Endothelial cell of umbilical vein (primary cell): ENCODE data around the gene SDK2. TPM values are rescaled to one million over a fixed set of nuclear protein-coding genes. Genes with fewer than 3 reads are reported as not detected.

Experiments used
- BruUV-seq: library from RNA; stranded (reverse); fragments of 400-500 nt; replicated peaks from 2 replicates; lab custom pipeline; 2021; lab: Mats Ljungman, UMichigan
- CTCF ChIA-PET: fragments of 300-600, 350-600 bp; sonication (Branson Sonifier 250); formaldehyde crosslinking; loops from one replicate; lab custom pipeline; 2021; ENCODE audit warnings: antibody characterized with exemption, inconsistent platforms; lab: Charles Lee
- POLR2A ChIA-PET: fragments of 300-600, 350-600 bp; sonication (Branson Sonifier 250); formaldehyde crosslinking; loops from one replicate; lab custom pipeline; 2021; ENCODE audit warnings: antibody characterized with exemption, inconsistent platforms; lab: Charles Lee
- DNase-seq: peaks from one replicate; pipeline ENCODE4 v3.0.0-alpha.2; 2011; ENCODE audit warnings: low read depth, low spot score
- FAIRE-seq: peaks from 2 replicates; lab custom pipeline; 2011; peaks lifted over from hg19 to GRCh38; lab: Jason Lieb, UNC
- H2AFZ ChIP-seq: 2 replicates; pipeline ENCODE4 v1.6.0; 2012; ENCODE audit warnings: low read depth, low read length, control low read depth, inconsistent platforms
- H3K27ac ChIP-seq: 2 replicates; pipeline ENCODE4 v1.5.1; 2011; ENCODE audit warnings: low read depth, mild to moderate bottlenecking, control low read depth, low read length, moderate library complexity; ENCODE audit not compliant: insufficient read depth
- H3K27me3 ChIP-seq, 2 experiments: 2 replicates each; pipeline versions ENCODE4 v1.6.0 to v1.6.1; 2011; ENCODE audit warnings: low read length in 2 of 2, mixed read lengths in 1 of 2; ENCODE audit not compliant: control insufficient read depth in 2 of 2, insufficient read depth in 2 of 2
- H3K36me3 ChIP-seq, 2 experiments: 2 replicates in 1 of 2; 3 replicates in 1 of 2; pipeline ENCODE4 v1.5.1; 2011; ENCODE audit warnings: low read length in 2 of 2, mild to moderate bottlenecking in 1 of 2, moderate library complexity in 1 of 2; ENCODE audit not compliant: control insufficient read depth in 2 of 2, insufficient read depth in 2 of 2; ENCODE audit errors: extremely low read depth in 1 of 2
- H3K4me1 ChIP-seq: 3 replicates; pipeline ENCODE4 v1.5.1; 2011; ENCODE audit warnings: mild to moderate bottlenecking, low read length; ENCODE audit not compliant: control insufficient read depth, insufficient read depth; ENCODE audit errors: extremely low read depth
- H3K4me2 ChIP-seq: 2 replicates; pipeline ENCODE4 v1.6.1; 2011; ENCODE audit warnings: low read length, control low read depth, mixed read lengths; ENCODE audit not compliant: insufficient read depth
- H3K4me3 ChIP-seq, 3 experiments: fragments of 200-600 bp in 1 of 3; sonication (generic), shearing (Covaris generic) in 1 of 3; replicated peaks in 1 of 3; 2 replicates each; pipeline ENCODE4 v1.5.1; 2011 to 2016; ENCODE audit warnings: control low read depth in 3 of 3, low read length in 3 of 3, mild to moderate bottlenecking in 2 of 3, inconsistent platforms in 1 of 3, low read depth in 1 of 3, moderate library complexity in 1 of 3; ENCODE audit not compliant: insufficient read depth in 1 of 3
- H3K79me2 ChIP-seq: 2 replicates; pipeline ENCODE4 v1.6.0; 2012; ENCODE audit warnings: low read length, inconsistent platforms; ENCODE audit not compliant: control insufficient read depth, insufficient read depth
- H3K9ac ChIP-seq: replicated peaks from 2 replicates; pipeline ENCODE3; 2011; ENCODE audit warnings: low read length, control low read depth; ENCODE audit not compliant: insufficient read depth; ENCODE audit errors: extremely low read depth
- H3K9me1 ChIP-seq: replicated peaks from 3 replicates; pipeline ENCODE4 v1.6.0; 2011; ENCODE audit warnings: mild to moderate bottlenecking, low read length; ENCODE audit not compliant: control insufficient read depth, insufficient read depth; ENCODE audit errors: extremely low read depth
- H3K9me3 ChIP-seq: replicated peaks from 2 replicates; pipeline ENCODE4 v1.5.1; 2012; ENCODE audit warnings: low read length, inconsistent platforms; ENCODE audit not compliant: control insufficient read depth, insufficient read depth
- H4K20me1 ChIP-seq: replicated peaks from 2 replicates; pipeline ENCODE3; 2011; ENCODE audit warnings: mild to moderate bottlenecking, low read length; ENCODE audit not compliant: control insufficient read depth, insufficient read depth; ENCODE audit errors: extremely low read depth
- EZH2 ChIP-seq: IDR thresholded peaks from 2 replicates; pipeline ENCODE4 v1.6.1; 2012; ENCODE audit warnings: borderline replicate concordance, low read depth, mild to moderate bottlenecking, moderate library complexity, low read length, inconsistent platforms; ENCODE audit not compliant: severe bottlenecking
- FOS ChIP-seq: IDR thresholded peaks from 2 replicates; pipeline ENCODE4 v1.6.1; 2011; ENCODE audit warnings: mild to moderate bottlenecking, low read length, moderate library complexity, borderline replicate concordance; ENCODE audit not compliant: insufficient read depth
- GATA2 ChIP-seq: IDR thresholded peaks from 2 replicates; pipeline ENCODE4 v1.7.0; 2011; ENCODE audit warnings: low read depth, mild to moderate bottlenecking, moderate library complexity, mixed read lengths, low read length; ENCODE audit not compliant: insufficient read length, insufficient read depth
- JUN ChIP-seq: IDR thresholded peaks from 2 replicates; pipeline ENCODE4 v1.6.1; 2011; ENCODE audit warnings: borderline replicate concordance, low read depth; ENCODE audit not compliant: insufficient read length, insufficient read depth
- MYC ChIP-seq: IDR thresholded peaks from one replicate; pipeline ENCODE4 v1.6.1; 2011; ENCODE audit warnings: mild to moderate bottlenecking, low read depth, low read length
- POLR2A ChIP-seq: IDR thresholded peaks from 2 replicates; pipeline ENCODE4 v1.6.1; 2012; ENCODE audit warnings: low read depth, mild to moderate bottlenecking, control low read depth, low read length
- POLR2AphosphoS5 ChIP-seq: IDR thresholded peaks from 2 replicates; pipeline ENCODE4 v1.6.1; 2012; ENCODE audit warnings: low read depth, mild to moderate bottlenecking, control low read depth, low read length, moderate library complexity; ENCODE audit not compliant: insufficient read depth
- dilution Hi-C: fragments of 300-500 bp; cut with MboI; formaldehyde crosslinking; loops from one replicate; pipeline ENCODE4 v1.15.0; 2019; ENCODE audit warnings: low sequenced_read_pairs; ENCODE audit not compliant: extremely low pct_ligation_motif_present
- intact Hi-C: fragments of 100-400 bp; cut with micrococcal nuclease; formaldehyde crosslinking; loops from one replicate; pipeline ENCODE4 v1.10.0; 2022
- polyA plus RNA-seq, 4 experiments: library from polyadenylated mRNA; depleted of rRNA in 3 of 4; stranded (reverse) in 3 of 4; unstranded in 1 of 4; fragments of >200 nt; gene quantifications; 2 replicates each; pipeline versions ENCODE4 v1.2.1 to v1.2.3, GENCODE V29; 2011 to 2012; ENCODE audit warnings: missing spikeins in 1 of 4
- total RNA-seq: library from RNA; stranded (reverse); gene quantifications from 2 replicates; pipeline ENCODE4 v1.2.3, GENCODE V29; 2021
- TF ChIP-seq, protein P1 (sequence below), 2 donors: IDR thresholded peaks; 1 replicate in 1 of 2; 2 replicates in 1 of 2; pipeline ENCODE4 v1.5.1; 2011; ENCODE audit warnings: low read length in 2 of 2, mild to moderate bottlenecking in 2 of 2, moderate library complexity in 2 of 2, control low read depth in 1 of 2, inconsistent platforms in 1 of 2, low read depth in 1 of 2; ENCODE audit not compliant: insufficient read depth in 1 of 2; ENCODE audit errors: extremely low read depth in 1 of 2
- TF ChIP-seq, protein P2 (sequence below): IDR thresholded peaks from 2 replicates; pipeline ENCODE4 v1.6.1; 2011; ENCODE audit not compliant: insufficient read depth, insufficient read length

The SDK2 gene
- total and polyA plus RNA-seq, 2 donors (not counting 3 experiments of a cell fraction or from before 2014, with no cell fraction given): not detected

DNA sequence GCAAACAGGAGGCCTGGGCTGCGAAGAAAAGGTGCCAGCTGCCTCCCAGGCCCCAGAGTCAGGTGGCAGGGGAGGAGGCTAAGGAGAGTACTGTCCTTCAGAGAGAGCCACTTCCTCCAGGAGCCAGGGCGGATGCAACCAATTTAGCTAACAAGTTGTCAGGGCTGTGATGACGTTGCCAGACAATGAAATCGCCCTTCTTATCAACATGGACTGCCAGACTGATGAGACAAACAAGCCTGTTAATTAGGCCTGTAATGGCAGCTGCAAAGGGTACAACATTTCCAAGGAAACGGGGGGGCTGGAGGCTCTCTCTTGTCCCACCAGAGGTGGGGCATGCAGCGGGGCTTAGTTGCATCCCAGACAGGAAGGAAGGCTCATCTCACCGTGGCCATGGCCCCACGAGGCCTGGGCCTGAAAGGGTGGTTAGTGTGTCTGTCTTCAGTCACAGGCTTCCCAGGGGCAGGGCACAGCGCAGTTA is 111.8 kb downstream of the SDK2 start:
- no peak overlapping the region for H3K4me3 ChIP-seq
- BruUV-seq: no TSS peak
- H3K36me3 ChIP-seq: no peaks in the 10 kb centered on the region
- ChIA-PET CTCF (no interaction called here), POLR2A (no interaction called here)
- no peak overlapping the region for H3K9ac ChIP-seq
- TF ChIP-seq, protein P1, sequence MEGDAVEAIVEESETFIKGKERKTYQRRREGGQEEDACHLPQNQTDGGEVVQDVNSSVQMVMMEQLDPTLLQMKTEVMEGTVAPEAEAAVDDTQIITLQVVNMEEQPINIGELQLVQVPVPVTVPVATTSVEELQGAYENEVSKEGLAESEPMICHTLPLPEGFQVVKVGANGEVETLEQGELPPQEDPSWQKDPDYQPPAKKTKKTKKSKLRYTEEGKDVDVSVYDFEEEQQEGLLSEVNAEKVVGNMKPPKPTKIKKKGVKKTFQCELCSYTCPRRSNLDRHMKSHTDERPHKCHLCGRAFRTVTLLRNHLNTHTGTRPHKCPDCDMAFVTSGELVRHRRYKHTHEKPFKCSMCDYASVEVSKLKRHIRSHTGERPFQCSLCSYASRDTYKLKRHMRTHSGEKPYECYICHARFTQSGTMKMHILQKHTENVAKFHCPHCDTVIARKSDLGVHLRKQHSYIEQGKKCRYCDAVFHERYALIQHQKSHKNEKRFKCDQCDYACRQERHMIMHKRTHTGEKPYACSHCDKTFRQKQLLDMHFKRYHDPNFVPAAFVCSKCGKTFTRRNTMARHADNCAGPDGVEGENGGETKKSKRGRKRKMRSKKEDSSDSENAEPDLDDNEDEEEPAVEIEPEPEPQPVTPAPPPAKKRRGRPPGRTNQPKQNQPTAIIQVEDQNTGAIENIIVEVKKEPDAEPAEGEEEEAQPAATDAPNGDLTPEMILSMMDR (IDR thresholded peaks at IDR 0.05; ENCODE audit: extremely low read depth in 1 of 2, insufficient read depth in 1 of 2, low read depth in 1 of 2, low read length in 2 of 2): no peak
- TF ChIP-seq POLR2AphosphoS5 (no peak), JUN (no peak), GATA2 (no peak), FOS (no peak), MYC (no peak), EZH2 (no peak), POLR2A (no peak)
- TF ChIP-seq, protein P2, sequence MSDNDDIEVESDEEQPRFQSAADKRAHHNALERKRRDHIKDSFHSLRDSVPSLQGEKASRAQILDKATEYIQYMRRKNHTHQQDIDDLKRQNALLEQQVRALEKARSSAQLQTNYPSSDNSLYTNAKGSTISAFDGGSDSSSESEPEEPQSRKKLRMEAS: no peak
- intact Hi-C loops: no loop called here
- no peaks in the 10 kb centered on the region for H3K9me1 ChIP-seq
- H3K4me1 ChIP-seq: no peaks in the 10 kb centered on the region
- no peaks in the 10 kb centered on the region for H3K9me3 ChIP-seq
- H3K27ac ChIP-seq: no peak overlapping the region
- no peaks in the 10 kb centered on the region for H3K27me3 ChIP-seq
- H3K4me2 ChIP-seq: no peak overlapping the region
- H4K20me1 ChIP-seq: no peaks in the 10 kb centered on the region
- DNase-seq (no peak), FAIRE-seq (no peak)
- dilution Hi-C loops: no loop called here
- no peak overlapping the region for H2AFZ ChIP-seq
- H3K79me2 ChIP-seq: no peaks in the 10 kb centered on the region
